ENCODE results near the gene PAPPA. TPM values are rescaled to one million over a fixed set of nuclear protein-coding genes. Genes with fewer than 3 reads are reported as not detected.

PAPPA gene
- total and polyA plus RNA-seq, 12 donors: 0.22 to 23.9 (median 5.7) TPM

DNA sequence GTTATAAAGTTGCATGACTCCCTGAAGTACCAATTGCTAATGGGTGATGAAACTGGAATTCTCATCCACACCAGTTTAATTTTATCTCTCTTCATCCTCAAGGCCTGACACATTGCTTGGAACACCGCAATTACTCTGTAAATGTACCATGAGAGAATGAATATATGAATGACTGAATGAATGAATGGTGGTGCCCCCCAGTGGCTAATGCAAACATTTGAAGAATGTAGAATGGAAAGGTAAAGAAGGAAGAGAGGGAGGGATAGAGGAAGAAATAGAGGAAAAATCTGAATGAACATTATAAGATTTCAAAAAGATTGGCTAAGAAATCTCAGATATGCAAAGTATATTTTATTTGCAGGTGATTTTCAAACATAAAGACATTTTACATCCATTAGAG, 13.1 kb downstream of the PAPPA start:
- Histone ChIP-seq H3K27me3 (no peaks in the 10 kb centered on the region), H3K4me3 (no peak overlapping the region), H3K9me3 (replicated peaks in 1 of 3) (no peaks in the 10 kb centered on the region), H3K27ac (no peak overlapping the region), H3K4me1 (replicated peaks in 1 of 2) (no peaks in the 10 kb centered on the region), H3K36me3 (replicated peaks in 1 of 2) (no peaks in the 10 kb centered on the region)
- 98 to 100% (median 99%) methylated on average over 1 of the region's 1 CpG for WGBS, 4 donors
- TF ChIP-seq POLR2A (IDR thresholded peaks at IDR 0.05) (no peak), CTCF (IDR thresholded peaks at IDR 0.05) (no peak)
- DNase-seq: no peak
- intact Hi-C loops (cut with DNase I): no loop called here

DNA sequence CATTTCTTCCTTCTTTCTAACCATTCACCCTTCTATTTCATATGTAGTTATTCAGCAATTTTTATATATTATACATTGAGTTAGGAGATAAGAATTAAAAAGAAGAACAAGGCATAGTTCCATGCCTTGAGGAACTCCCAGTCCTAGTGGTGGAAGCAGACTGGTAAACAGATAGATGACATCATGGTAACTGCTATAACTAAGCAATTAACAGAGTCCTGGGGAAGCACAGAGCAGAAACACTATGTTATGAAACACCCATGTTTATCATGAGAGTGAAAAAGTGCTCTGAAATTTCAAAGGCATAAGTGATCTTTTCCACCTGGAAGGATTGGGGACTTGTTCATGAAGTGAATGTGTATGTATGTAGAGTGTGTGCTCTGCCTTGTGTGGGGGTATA, 14.6 kb downstream of the PAPPA start:
- H3K27ac ChIP-seq: no peak overlapping the region
- no peaks in the 10 kb centered on the region for H3K36me3 ChIP-seq (replicated peaks in 1 of 2)
- H3K27me3 ChIP-seq: no peaks in the 10 kb centered on the region
- H3K9me3 ChIP-seq (replicated peaks in 1 of 3): no peaks in the 10 kb centered on the region
- DNase-seq: no peak
- no peak overlapping the region for H3K4me3 ChIP-seq
- intact Hi-C loops (cut with DNase I): no loop called here
- no peak for TF ChIP-seq POLR2A (IDR thresholded peaks at IDR 0.05)
- TF ChIP-seq CTCF (IDR thresholded peaks at IDR 0.05): no peak
- no peaks in the 10 kb centered on the region for H3K4me1 ChIP-seq (replicated peaks in 1 of 2)

DNA sequence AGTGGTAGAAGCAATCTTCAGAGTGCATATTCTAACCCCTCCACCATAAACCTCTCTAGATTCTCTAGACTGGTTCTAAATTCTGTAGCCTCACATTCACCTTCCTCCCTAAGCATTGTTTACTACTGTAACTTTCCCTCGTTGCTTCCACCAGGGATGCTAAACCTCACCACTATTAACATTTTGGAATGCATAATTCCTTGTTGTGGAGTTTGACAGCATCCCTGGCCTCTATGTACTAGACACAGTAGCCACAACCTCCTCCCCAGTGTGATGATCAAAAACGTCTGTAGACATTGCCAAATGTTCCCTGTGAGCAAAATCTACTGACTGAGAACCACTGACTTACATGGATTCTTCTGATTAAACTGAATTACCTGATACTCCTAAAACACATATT, 18.6 kb downstream of the PAPPA start:
- TF ChIP-seq POLR2A (IDR thresholded peaks at IDR 0.05) (no peak), CTCF (IDR thresholded peaks at IDR 0.05) (no peak)
- Histone ChIP-seq H3K27me3 (no peaks in the 10 kb centered on the region), H3K9me3 (replicated peaks in 1 of 3) (no peaks in the 10 kb centered on the region), H3K4me3 (no peak overlapping the region), H3K27ac (no peak overlapping the region), H3K36me3 (replicated peaks in 1 of 2) (no peaks in the 10 kb centered on the region), H3K4me1 (replicated peaks in 1 of 2) (no peaks in the 10 kb centered on the region)
- intact Hi-C loops (cut with DNase I): no loop called here
- DNase-seq: no peak
- WGBS, 4 donors: 38 to 53% (median 47%) methylated on average over 2 of the region's 2 CpGs

DNA sequence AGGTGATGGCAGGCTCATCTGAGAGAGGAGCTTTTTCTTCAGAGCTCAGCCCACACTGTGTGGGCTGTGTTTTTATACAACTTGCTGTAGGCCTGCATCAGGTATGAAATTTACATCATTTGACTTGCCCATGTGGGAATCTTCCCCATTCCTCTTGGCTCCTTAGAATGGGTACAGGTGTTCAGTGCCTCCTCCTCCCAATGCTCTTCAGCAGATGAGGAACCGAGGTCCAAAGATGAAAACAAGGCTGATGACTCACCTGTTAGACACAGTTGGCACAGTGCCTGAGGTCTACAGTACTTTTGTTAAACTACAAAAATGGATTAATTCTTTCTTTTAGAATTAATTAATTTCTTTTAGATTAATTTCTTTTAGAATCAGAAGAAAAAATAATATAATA, 20.8 kb downstream of the PAPPA start:
- H3K4me3 ChIP-seq: no peak overlapping the region
- H3K36me3 ChIP-seq (replicated peaks in 1 of 2): no peaks in the 10 kb centered on the region
- no peak for DNase-seq
- H3K9me3 ChIP-seq (replicated peaks in 1 of 3): no peaks in the 10 kb centered on the region
- 29 to 58% (median 42%) methylated on average over 1 of the region's 1 CpG for WGBS, 4 donors
- H3K27ac ChIP-seq: no peak overlapping the region
- no peaks in the 10 kb centered on the region for H3K4me1 ChIP-seq (replicated peaks in 1 of 2)
- H3K27me3 ChIP-seq: no peaks in the 10 kb centered on the region
- no peak for TF ChIP-seq POLR2A (IDR thresholded peaks at IDR 0.05)
- TF ChIP-seq CTCF (IDR thresholded peaks at IDR 0.05): no peak
- intact Hi-C loops (cut with DNase I): no loop called here

Data from adrenal gland (tissue), 12 donors.